WTC11 (cell line): Measurements from ENCODE around the gene APOL6. TPM values are rescaled to one million over a fixed set of nuclear protein-coding genes. Genes with fewer than 3 reads are reported as not detected.

Experiments
- ATAC-seq: fragments of 200-7000 bp; cut with Tn5 transposase; 2 replicates; pipeline ENCODE4 v1.10.0; 2021; ENCODE audit warnings: mild to moderate bottlenecking, moderate library complexity
- CTCF ChIA-PET: fragments of 300-600 bp; sonication (Branson Sonifier 250); formaldehyde crosslinking; loops from one replicate; lab custom pipeline; 2021; ENCODE audit warnings: antibody characterized with exemption; lab: Charles Lee
- POLR2A ChIA-PET: fragments of 350-600 bp; sonication (Branson Sonifier 250); formaldehyde crosslinking; loops from one replicate; lab custom pipeline; 2021; ENCODE audit warnings: antibody characterized with exemption; lab: Charles Lee
- DNase-seq: peaks from one replicate; pipeline ENCODE4 v3.0.0; 2021; ENCODE audit warnings: low spot score
- H3K27ac Mint-ChIP-seq: 2 replicates; pipeline ENCODE4 v1.8.0; 2021; ENCODE audit warnings: mixed read lengths
- H3K27me3 Mint-ChIP-seq: 2 replicates; pipeline ENCODE4 v1.8.0; 2021; ENCODE audit warnings: low read depth, mild to moderate bottlenecking, moderate library complexity, mixed read lengths
- H3K36me3 Mint-ChIP-seq: 2 replicates; pipeline ENCODE4 v1.8.0; 2021; ENCODE audit warnings: mixed read lengths
- H3K4me1 Mint-ChIP-seq: 2 replicates; pipeline ENCODE4 v1.8.0; 2022; ENCODE audit warnings: mixed read lengths
- H3K4me3 Mint-ChIP-seq: 2 replicates; pipeline ENCODE4 v1.8.0; 2021; ENCODE audit warnings: mild to moderate bottlenecking, moderate library complexity, mixed read lengths
- H3K9me3 Mint-ChIP-seq: 2 replicates; pipeline ENCODE4 v1.8.0; 2021; ENCODE audit warnings: mixed read lengths
- JAZF1 ChIP-seq: fragments of 250-450 bp; sonication (Bioruptor Pico); IDR thresholded peaks from 2 replicates; pipeline ENCODE4 v1.9.0; 2021; ENCODE audit warnings: moderate library complexity, mild to moderate bottlenecking, inconsistent platforms
- JUN ChIP-seq: sonication (generic); formaldehyde crosslinking; IDR thresholded peaks from 2 replicates; pipeline ENCODE4 v1.8.0; 2023; ENCODE audit warnings: mild to moderate bottlenecking, missing genetic modification reagents
- MXD4 ChIP-seq: fragments of 250-450 bp; sonication (Bioruptor Pico); IDR thresholded peaks from 2 replicates; pipeline ENCODE4 v1.8.0; 2021; ENCODE audit warnings: mild to moderate bottlenecking, moderate library complexity, borderline replicate concordance
- ZSCAN18 ChIP-seq: fragments of 250-450 bp; sonication (Bioruptor Pico); IDR thresholded peaks from 2 replicates; pipeline ENCODE4 v2.1.2; 2022; ENCODE audit warnings: mild to moderate bottlenecking, moderate library complexity
- total RNA-seq: library from RNA; stranded (reverse); gene quantifications from 3 replicates; pipeline ENCODE4 v1.2.3, GENCODE V29; 2021
- TF ChIP-seq, protein P1 (sequence below): sonication (generic); formaldehyde crosslinking; IDR thresholded peaks from 2 replicates; pipeline ENCODE4 v1.8.0; 2022; ENCODE audit warnings: missing genetic modification reagents
- TF ChIP-seq, protein P2 (sequence below): sonication (generic); formaldehyde crosslinking; IDR thresholded peaks from 2 replicates; pipeline ENCODE4 v1.8.1; 2023; ENCODE audit warnings: mild to moderate bottlenecking, moderate library complexity, missing genetic modification reagents
- TF ChIP-seq, protein P3 (sequence below): sonication (generic); formaldehyde crosslinking; IDR thresholded peaks from 2 replicates; pipeline ENCODE4 v1.8.0; 2022; ENCODE audit warnings: mild to moderate bottlenecking, missing genetic modification reagents
- TF ChIP-seq, protein P4 (sequence below): sonication (generic); formaldehyde crosslinking; conservative IDR thresholded peaks from 2 replicates; pipeline ENCODE4 v1.8.1; 2023; ENCODE audit warnings: mild to moderate bottlenecking, low read depth, missing genetic modification reagents, moderate library complexity

The APOL6 gene
- total RNA-seq, 1 experiment from 2014 or later: 0.17 TPM

GRCh38 chr22:35653824-35654223, 5.6 kb downstream of the APOL6 start:
- CTCF ChIA-PET: no interaction called here

More at GRCh38 chr22:35653824-35654223, 5.6 kb downstream of the APOL6 start:
- POLR2A ChIA-PET: no interaction called here
- Mint-ChIP-seq H3K4me3 (no peak overlapping the region), H3K27ac (no peak overlapping the region), H3K9me3 (peaks cover 25% of the 10 kb centered on the region)
- TF ChIP-seq, protein P1, sequence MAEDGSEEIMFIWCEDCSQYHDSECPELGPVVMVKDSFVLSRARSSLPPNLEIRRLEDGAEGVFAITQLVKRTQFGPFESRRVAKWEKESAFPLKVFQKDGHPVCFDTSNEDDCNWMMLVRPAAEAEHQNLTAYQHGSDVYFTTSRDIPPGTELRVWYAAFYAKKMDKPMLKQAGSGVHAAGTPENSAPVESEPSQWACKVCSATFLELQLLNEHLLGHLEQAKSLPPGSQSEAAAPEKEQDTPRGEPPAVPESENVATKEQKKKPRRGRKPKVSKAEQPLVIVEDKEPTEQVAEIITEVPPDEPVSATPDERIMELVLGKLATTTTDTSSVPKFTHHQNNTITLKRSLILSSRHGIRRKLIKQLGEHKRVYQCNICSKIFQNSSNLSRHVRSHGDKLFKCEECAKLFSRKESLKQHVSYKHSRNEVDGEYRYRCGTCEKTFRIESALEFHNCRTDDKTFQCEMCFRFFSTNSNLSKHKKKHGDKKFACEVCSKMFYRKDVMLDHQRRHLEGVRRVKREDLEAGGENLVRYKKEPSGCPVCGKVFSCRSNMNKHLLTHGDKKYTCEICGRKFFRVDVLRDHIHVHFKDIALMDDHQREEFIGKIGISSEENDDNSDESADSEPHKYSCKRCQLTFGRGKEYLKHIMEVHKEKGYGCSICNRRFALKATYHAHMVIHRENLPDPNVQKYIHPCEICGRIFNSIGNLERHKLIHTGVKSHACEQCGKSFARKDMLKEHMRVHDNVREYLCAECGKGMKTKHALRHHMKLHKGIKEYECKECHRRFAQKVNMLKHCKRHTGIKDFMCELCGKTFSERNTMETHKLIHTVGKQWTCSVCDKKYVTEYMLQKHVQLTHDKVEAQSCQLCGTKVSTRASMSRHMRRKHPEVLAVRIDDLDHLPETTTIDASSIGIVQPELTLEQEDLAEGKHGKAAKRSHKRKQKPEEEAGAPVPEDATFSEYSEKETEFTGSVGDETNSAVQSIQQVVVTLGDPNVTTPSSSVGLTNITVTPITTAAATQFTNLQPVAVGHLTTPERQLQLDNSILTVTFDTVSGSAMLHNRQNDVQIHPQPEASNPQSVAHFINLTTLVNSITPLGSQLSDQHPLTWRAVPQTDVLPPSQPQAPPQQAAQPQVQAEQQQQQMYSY (CRISPR knock-in tag): no peak
- TF ChIP-seq MXD4 (CRISPR knock-in tag): no peak
- TF ChIP-seq, protein P2, sequence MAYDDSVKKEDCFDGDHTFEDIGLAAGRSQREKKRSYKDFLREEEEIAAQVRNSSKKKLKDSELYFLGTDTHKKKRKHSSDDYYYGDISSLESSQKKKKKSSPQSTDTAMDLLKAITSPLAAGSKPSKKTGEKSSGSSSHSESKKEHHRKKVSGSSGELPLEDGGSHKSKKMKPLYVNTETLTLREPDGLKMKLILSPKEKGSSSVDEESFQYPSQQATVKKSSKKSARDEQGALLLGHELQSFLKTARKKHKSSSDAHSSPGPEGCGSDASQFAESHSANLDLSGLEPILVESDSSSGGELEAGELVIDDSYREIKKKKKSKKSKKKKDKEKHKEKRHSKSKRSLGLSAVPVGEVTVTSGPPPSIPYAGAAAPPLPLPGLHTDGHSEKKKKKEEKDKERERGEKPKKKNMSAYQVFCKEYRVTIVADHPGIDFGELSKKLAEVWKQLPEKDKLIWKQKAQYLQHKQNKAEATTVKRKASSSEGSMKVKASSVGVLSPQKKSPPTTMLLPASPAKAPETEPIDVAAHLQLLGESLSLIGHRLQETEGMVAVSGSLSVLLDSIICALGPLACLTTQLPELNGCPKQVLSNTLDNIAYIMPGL (CRISPR knock-in tag): no peak
- TF ChIP-seq, protein P3, sequence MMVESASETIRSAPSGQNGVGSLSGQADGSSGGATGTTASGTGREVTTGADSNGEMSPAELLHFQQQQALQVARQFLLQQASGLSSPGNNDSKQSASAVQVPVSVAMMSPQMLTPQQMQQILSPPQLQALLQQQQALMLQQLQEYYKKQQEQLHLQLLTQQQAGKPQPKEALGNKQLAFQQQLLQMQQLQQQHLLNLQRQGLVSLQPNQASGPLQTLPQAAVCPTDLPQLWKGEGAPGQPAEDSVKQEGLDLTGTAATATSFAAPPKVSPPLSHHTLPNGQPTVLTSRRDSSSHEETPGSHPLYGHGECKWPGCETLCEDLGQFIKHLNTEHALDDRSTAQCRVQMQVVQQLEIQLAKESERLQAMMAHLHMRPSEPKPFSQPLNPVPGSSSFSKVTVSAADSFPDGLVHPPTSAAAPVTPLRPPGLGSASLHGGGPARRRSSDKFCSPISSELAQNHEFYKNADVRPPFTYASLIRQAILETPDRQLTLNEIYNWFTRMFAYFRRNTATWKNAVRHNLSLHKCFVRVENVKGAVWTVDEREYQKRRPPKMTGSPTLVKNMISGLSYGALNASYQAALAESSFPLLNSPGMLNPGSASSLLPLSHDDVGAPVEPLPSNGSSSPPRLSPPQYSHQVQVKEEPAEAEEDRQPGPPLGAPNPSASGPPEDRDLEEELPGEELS (CRISPR knock-in tag): no peak
- no peak for TF ChIP-seq JAZF1 (CRISPR knock-in tag)
- TF ChIP-seq JUN (CRISPR knock-in tag): no peak
- TF ChIP-seq, protein P4, sequence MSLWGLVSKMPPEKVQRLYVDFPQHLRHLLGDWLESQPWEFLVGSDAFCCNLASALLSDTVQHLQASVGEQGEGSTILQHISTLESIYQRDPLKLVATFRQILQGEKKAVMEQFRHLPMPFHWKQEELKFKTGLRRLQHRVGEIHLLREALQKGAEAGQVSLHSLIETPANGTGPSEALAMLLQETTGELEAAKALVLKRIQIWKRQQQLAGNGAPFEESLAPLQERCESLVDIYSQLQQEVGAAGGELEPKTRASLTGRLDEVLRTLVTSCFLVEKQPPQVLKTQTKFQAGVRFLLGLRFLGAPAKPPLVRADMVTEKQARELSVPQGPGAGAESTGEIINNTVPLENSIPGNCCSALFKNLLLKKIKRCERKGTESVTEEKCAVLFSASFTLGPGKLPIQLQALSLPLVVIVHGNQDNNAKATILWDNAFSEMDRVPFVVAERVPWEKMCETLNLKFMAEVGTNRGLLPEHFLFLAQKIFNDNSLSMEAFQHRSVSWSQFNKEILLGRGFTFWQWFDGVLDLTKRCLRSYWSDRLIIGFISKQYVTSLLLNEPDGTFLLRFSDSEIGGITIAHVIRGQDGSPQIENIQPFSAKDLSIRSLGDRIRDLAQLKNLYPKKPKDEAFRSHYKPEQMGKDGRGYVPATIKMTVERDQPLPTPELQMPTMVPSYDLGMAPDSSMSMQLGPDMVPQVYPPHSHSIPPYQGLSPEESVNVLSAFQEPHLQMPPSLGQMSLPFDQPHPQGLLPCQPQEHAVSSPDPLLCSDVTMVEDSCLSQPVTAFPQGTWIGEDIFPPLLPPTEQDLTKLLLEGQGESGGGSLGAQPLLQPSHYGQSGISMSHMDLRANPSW (CRISPR knock-in tag): no peak
- no peak for TF ChIP-seq ZSCAN18
- TF ChIP-seq, all 79 proteins: peak for 0
- Mint-ChIP-seq H3K4me1 (peaks cover 3% of the 10 kb centered on the region), H3K27me3 (peaks cover 27% of the 10 kb centered on the region), H3K36me3 (peaks cover 7% of the 10 kb centered on the region)
- no peak for DNase-seq
- ATAC-seq: no peak
